ENCODE measurements around the gene AAK1.

GRCh38 chr2:69509011-69509749 is 134.4 kb downstream of the AAK1 start:
- TF ChIP-seq CTCF (IDR thresholded peaks at IDR 0.05) = no peak
- no peak for TF ChIP-seq POLR2A (IDR thresholded peaks at IDR 0.05)

Measured in breast epithelium (tissue), 3 donors.